Kidney glomerular epithelial cell (primary cell): Measurements from ENCODE around the gene CYP2E1.
"Not testable (repeated sequence)": the region's sequence is repeated elsewhere in the genome, so short reads cannot be mapped to it uniquely, and the experiment has no call there.

Experiments used
- DNase-seq: peaks from one replicate; lab custom pipeline; 2025; lab: John Stamatoyannopoulos, UW

CYP2E1 gene

GRCh38 chr10:133528845-133529575 is 1.8 kb downstream of the CYP2E1 start:
- no peak for DNase-seq

GRCh38 chr10:133529576-133529946 is 2.4 kb downstream of the CYP2E1 start:
- DNase-seq = no peak

- DNase-seq = no peak
These were observed 3.3 kb downstream of the CYP2E1 start for GRCh38 chr10:133530506-133530905.

- DNase-seq = no peak
These were observed 5.7 kb downstream of the CYP2E1 start for GRCh38 chr10:133532871-133533270.

GRCh38 chr10:133534417-133534816 is 7.3 kb downstream of the CYP2E1 start:
- DNase-seq = no peak

GRCh38 chr10:133536198-133536597 is 9.0 kb downstream of the CYP2E1 start:
- DNase-seq = no peak

- no peak for DNase-seq
These were observed 10.7 kb downstream of the CYP2E1 start for GRCh38 chr10:133537546-133538545.

GRCh38 chr10:133541441-133541975 is 14.3 kb downstream of the CYP2E1 start:
- DNase-seq = not testable (repeated sequence)

GRCh38 chr10:133544506-133544905 is 17.3 kb downstream of the CYP2E1 start:
- DNase-seq = no peak

- no peak for DNase-seq
These were observed 27.4 kb downstream of the CYP2E1 start for GRCh38 chr10:133554600-133554999.

- DNase-seq = no peak
These were observed 28.4 kb downstream of the CYP2E1 start for GRCh38 chr10:133555521-133555920.

GRCh38 chr10:133557381-133557780 is 30.2 kb downstream of the CYP2E1 start:
- DNase-seq = no peak

GRCh38 chr10:133559216-133559615 is 32.1 kb downstream of the CYP2E1 start:
- no peak for DNase-seq

GRCh38 chr10:133564816-133565215 is 37.7 kb downstream of the CYP2E1 start:
- no peak for DNase-seq

GRCh38 chr10:133565441-133566294 is 38.5 kb downstream of the CYP2E1 start, which contains the start of gene SYCE1:
SYCE1 (minus strand) TSS chr10:133565583; CDS start chr10:133565529, 54 bp downstream.
- no peak for DNase-seq

GRCh38 chr10:133567119-133567518 is 40.0 kb downstream of the CYP2E1 start:
- no peak for DNase-seq

GRCh38 chr10:133567609-133568286 is 40.6 kb downstream of the CYP2E1 start:
- no peak for DNase-seq

- no peak for DNase-seq
These were observed 41.1 kb downstream of the CYP2E1 start for GRCh38 chr10:133568287-133568614.

GRCh38 chr10:133568831-133569527 is 41.8 kb downstream of the CYP2E1 start:
- not testable (repeated sequence) for DNase-seq

- DNase-seq = not testable (repeated sequence)
These were observed 42.6 kb downstream of the CYP2E1 start for GRCh38 chr10:133569801-133570200.
